ENCODE data around the gene STXBP6. TPM values are rescaled to one million over a fixed set of nuclear protein-coding genes. Genes with fewer than 3 reads are reported as not detected.
"Not testable (repeated sequence)": the region's sequence is repeated elsewhere in the genome, so short reads cannot be mapped to it uniquely, and the experiment has no call there.

The STXBP6 gene
- total RNA-seq, 4 donors from 2014 or later, result 10.7 to 62.8 (median 55.9) TPM

DNA sequence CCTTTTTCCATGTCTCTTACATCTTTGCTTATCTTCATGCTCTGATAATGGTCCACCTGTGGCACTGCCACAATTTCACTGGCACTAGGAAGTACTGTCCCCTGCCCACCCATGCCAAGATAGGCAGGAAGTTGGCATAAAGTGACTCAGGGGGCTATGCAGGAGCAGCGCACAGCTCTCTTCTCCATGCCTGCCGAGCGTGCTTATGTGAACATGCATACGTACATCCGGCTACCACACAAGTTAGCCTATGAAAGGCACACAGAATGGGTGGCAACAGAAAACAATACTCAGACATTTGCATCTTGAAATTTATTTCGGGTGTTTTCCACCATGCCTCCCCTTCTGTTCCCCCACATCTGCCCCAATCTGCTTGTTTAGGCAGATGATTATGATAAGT, 241.5 kb downstream of the STXBP6 start:
- no peaks in the 10 kb centered on the region for H3K36me3 ChIP-seq
- peaks cover 0 to 13% (median 0%) of the 10 kb centered on the region in 4 donors for H3K4me1 ChIP-seq
- H3K27ac ChIP-seq, result no peak overlapping the region
- H3K4me3 ChIP-seq, result no peak overlapping the region
- H3K27me3 ChIP-seq, result no peaks in the 10 kb centered on the region
- DNase-seq, result no peak
- TF ChIP-seq POLR2A (IDR thresholded peaks at IDR 0.05), result no peak
- TF ChIP-seq, protein P1, sequence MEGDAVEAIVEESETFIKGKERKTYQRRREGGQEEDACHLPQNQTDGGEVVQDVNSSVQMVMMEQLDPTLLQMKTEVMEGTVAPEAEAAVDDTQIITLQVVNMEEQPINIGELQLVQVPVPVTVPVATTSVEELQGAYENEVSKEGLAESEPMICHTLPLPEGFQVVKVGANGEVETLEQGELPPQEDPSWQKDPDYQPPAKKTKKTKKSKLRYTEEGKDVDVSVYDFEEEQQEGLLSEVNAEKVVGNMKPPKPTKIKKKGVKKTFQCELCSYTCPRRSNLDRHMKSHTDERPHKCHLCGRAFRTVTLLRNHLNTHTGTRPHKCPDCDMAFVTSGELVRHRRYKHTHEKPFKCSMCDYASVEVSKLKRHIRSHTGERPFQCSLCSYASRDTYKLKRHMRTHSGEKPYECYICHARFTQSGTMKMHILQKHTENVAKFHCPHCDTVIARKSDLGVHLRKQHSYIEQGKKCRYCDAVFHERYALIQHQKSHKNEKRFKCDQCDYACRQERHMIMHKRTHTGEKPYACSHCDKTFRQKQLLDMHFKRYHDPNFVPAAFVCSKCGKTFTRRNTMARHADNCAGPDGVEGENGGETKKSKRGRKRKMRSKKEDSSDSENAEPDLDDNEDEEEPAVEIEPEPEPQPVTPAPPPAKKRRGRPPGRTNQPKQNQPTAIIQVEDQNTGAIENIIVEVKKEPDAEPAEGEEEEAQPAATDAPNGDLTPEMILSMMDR (IDR thresholded peaks at IDR 0.05), result no peak
- H3K9me3 ChIP-seq, result no peaks in the 10 kb centered on the region

DNA sequence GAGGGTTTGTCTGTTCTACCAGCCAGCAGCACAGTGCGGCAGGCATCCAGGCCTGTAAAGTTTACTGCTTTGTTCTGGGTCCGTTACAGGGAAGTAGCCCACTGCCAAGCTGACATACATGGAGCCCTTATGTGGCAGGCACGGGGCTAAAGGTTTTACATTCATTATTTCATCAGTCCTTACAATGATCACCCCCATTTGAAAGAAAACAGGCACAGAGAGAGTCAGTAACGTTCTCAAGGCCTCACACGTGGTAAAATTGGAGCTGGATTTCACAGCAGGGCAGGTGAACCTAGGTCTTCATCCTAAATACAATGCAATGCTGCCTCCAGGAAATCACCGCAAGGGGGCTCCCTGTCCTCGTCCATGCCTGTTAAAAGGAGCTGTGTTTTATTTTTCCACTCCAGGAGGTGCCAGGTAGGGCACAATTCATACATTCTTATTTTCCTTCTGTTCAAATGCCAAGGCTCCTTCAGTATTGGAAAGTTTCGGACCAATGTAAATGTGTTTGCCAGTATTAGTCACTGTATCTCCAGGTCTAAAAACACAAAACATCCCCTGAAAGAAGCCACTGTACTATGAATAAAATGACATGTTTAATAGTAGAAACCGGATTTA, 243.8 kb downstream of the STXBP6 start:
- peak; percentile 28 to 84 (median 77) for DNase-seq
- H3K4me1 ChIP-seq, result peaks cover 0 to 13% (median 0%) of the 10 kb centered on the region in 4 donors
- no peaks in the 10 kb centered on the region for H3K9me3 ChIP-seq
- TF ChIP-seq, protein P1 (IDR thresholded peaks at IDR 0.05), result peak in 5 of 6 experiments; percentile 7 to 88 (median 85)
- no peak for TF ChIP-seq POLR2A (IDR thresholded peaks at IDR 0.05)
- H3K27ac ChIP-seq, result no peak overlapping the region
- no peak overlapping the region for H3K4me3 ChIP-seq
- no peaks in the 10 kb centered on the region for H3K36me3 ChIP-seq
- H3K27me3 ChIP-seq, result no peaks in the 10 kb centered on the region

DNA sequence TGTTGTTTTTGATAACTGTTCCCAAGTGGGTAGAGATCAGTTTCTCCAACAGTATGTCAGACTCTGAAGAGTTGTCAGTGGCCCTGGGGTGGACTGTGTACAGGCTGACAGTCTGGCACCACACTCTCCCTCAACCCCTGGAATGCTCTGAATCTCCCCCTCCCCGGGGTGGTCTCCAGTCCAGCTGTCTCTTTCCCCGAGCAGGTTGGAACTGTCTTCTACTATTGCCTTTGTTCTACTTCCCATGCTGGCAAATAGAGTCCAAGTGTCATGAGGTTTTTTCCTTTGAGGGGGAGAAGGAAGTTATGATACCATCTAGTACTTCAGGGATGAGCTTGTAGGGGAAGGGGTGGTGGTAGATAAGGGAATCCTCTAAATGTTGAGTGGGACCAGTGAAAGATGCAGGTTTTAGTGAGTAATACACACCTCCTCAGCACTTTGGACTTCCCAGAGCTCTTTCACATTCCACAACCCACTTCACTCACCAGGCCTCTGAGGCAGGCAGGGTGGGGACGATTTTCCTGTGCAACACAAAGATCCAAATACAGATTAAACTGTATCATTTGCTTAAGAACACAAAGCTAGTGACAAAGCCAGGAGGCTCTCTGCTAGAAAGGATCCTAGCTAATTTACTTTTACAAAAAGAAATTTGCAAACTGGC, 245.3 kb downstream of the STXBP6 start:
- Histone ChIP-seq H3K9me3 (no peaks in the 10 kb centered on the region), H3K27ac (no peak overlapping the region), H3K36me3 (no peaks in the 10 kb centered on the region), H3K27me3 (no peaks in the 10 kb centered on the region), H3K4me3 (no peak overlapping the region), H3K4me1 (peaks cover 0 to 8% (median 0%) of the 10 kb centered on the region in 4 donors)
- no peak for TF ChIP-seq POLR2A (IDR thresholded peaks at IDR 0.05)
- TF ChIP-seq, protein P1 (IDR thresholded peaks at IDR 0.05), result no peak
- DNase-seq, result no peak

DNA sequence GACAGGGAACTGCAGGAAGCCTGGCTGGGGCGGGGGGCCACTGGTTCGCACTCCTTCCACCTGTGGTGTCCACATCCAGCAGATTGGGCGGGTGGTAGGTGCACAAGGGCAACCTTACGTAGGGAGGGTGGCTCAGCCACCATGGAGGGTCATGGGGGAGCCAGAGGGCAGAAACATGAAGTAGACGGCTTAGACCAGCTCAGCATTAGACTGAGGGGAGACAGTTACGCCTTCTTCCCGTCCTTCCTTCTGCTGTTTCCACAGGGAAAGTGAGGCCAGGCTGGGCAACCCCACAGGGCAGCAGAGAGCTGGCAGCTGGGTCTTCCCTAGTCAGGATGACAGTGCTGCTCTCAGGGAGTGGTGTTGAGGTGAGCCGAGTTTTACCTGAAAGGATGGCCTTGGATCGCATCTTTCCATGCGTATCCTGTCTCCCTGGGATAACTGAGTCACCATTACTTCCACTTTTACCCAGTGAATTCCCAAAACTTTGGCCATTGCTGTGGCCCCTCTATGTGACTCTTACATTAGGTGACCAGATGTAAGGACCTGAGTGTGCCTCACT, 245.9 kb downstream of the STXBP6 start:
- TF ChIP-seq POLR2A (IDR thresholded peaks at IDR 0.05), result no peak
- TF ChIP-seq, protein P1 (IDR thresholded peaks at IDR 0.05), result no peak
- Histone ChIP-seq H3K27ac (no peak overlapping the region), H3K4me1 (peaks cover 0 to 8% (median 0%) of the 10 kb centered on the region in 4 donors), H3K27me3 (no peaks in the 10 kb centered on the region), H3K9me3 (no peaks in the 10 kb centered on the region), H3K4me3 (no peak overlapping the region), H3K36me3 (no peaks in the 10 kb centered on the region)
- DNase-seq, result no peak

DNA sequence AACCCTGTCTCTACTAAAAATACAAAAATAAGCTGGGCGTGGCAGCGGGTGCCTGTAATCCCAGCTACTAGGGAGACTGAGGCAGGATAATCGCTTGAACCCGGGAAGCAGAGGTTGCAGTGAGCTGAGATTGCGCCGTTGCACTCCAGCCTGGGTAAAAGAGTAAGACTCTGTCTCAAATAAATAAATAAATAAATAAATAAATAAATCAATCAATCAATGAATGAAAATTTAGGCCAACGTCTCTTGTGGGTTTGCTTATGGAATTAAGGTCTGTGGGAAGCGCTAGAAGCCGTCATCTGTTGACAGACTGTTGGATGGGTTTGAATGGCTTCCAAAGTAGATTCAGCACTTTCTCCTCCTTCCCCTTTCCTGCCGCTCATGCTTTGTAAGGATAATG, 246.5 kb downstream of the STXBP6 start:
- not testable (repeated sequence) for H3K4me1 ChIP-seq, H3K27me3 ChIP-seq, DNase-seq, H3K27ac ChIP-seq, H3K4me3 ChIP-seq, H3K36me3 ChIP-seq, H3K9me3 ChIP-seq

DNA sequence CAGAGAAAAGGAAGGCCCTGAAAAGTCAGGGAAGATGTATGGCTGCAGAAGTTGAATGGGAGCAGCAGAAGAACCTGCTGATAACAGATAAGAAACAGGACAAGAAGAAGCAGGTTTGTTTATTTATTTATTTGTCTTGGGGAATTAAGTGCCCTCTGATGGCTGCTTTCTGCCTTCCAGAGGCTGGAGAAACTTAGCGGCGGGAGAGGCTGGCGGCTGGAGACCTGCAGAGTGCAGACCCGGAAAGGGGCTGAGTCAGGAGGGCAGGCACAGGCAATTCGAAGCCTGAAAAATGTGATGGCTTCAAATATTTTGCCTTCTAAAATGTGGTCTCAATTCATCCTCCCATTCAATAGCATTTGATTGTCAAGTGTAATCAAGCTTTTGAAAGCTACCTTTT, 247.7 kb downstream of the STXBP6 start:
- H3K36me3 ChIP-seq, result no peaks in the 10 kb centered on the region
- no peaks in the 10 kb centered on the region for H3K27me3 ChIP-seq
- no peaks in the 10 kb centered on the region for H3K9me3 ChIP-seq
- H3K4me3 ChIP-seq, result no peak overlapping the region
- TF ChIP-seq POLR2A (IDR thresholded peaks at IDR 0.05), result no peak
- TF ChIP-seq, protein P1 (IDR thresholded peaks at IDR 0.05), result no peak
- no peaks in the 10 kb centered on the region for H3K4me1 ChIP-seq
- no peak for DNase-seq
- H3K27ac ChIP-seq, result no peak overlapping the region
